HG02763 (cell line): Measurements from ENCODE around the gene APOF.
"Not testable (repeated sequence)": the region's sequence is repeated elsewhere in the genome, so short reads cannot be mapped to it uniquely, and the experiment has no call there.

Source experiments
- ATAC-seq: cut with Tn5 transposase; IDR thresholded peaks from one replicate; pipeline ENCODE4 v1.9.1; 2021; ENCODE audit warnings: mild to moderate bottlenecking, moderate library complexity; ENCODE audit not compliant: unreplicated experiment

Gene APOF

DNA sequence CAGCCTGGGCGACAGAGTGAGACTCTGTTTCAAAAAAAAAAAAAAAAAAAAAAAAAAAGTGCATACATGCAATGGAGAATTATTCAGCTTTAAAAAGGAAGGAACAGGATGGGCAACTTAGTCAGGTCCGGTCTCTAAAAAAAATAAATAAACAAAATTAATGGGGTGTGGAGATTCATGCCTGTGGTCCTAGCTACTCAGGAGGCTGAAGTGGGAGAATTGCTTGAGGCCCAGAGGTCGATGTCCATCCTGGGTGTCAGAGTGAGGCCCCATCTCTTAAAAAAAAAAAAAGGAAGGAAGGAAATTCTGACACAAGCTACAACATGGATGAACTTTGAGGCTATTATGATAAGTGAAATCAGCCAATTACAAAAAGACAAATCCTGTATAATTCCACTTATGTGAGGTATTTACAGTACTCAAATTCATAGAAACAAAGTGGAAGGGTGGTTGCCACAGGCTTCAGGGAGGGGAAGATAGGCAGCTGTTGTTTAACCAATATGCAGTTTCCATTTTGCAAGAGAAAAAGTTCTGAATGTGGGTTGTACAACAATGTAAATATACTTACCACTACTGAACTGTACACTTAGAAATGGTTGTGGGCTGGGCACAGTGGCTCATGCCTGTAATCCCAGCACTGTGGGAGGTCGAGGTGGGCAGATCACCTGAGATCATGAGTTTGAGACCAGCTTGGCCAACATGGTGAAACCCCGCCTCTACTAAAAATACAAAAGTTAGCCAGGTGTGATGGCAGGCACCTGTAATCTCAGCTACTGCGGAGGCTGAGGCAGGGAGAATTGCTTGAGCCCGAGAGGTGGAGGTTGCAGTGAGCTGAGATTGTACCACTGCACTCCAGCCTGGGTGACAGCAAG, 12.3 kb upstream of the APOF start:
- peak; percentile 25 for ATAC-seq

DNA sequence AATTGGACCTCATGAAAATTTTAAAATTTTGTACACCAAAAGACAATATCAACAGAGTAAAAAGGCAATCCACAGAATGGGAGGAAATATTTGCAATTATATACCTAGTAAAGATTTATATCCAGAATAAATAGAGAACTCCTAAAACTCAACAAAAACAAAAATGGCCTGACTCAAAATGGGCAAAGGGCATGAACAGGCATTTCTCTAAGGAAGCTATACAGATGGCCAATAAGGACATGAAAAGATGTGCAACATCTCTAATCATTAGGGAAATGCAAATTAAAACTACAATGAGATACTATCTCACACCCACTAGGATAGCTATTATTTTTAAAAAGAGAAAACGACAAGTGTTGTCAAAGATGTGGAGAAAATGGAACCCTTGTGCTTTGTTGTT, 10.9 kb upstream of the APOF start:
- ATAC-seq = no peak

DNA sequence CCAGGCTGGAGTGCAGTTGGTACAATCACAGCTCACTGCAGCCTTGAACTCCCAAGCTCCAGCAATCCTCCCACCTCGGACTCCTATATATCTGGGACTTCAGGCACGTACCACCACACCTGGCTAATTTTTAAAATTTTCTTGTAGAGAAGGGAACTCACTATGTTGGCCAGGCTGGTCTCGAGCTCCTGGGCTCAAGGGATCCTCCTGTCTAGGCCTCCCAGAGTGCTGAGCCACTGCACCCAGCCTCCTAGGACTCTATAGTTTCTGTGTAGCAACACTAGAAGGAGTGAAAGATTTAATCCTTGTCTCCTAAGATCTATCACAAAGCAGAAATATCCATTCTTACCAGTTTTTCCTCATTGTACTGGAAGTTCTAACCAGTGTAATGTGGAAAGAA, 4.3 kb upstream of the APOF start:
- no peak for ATAC-seq

DNA sequence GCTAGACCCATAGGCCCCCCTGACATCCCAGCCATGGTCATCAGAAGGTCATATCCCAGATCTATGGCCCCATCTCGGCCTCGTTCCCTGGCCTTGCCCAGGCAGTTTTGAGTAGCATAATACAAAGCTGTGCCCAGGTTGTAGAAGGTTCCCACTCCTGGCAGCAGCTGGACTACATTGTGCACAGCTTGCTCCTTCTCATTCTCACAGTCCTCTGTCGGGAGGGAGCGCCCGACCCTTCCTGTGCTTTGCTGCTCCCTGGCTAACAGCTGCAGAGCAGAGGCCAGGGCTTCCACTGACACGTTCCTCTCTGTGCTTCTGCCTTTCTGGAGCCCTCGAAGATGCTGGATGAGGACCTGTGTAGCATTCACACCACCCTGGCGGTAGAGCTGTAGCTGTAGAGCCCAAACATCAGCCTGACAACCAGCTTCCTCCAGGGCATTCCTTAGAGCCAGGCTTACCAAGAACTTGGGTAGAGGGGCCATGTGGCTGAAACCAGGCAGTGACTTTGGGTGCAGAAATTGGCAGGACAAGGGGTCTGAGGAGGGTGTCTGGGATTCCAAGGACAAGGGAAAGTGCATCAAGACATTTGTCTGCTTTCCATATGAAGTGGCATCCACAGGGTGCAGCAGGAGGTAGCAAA, 1.0 kb downstream of the APOF start:
- no peak for ATAC-seq

DNA sequence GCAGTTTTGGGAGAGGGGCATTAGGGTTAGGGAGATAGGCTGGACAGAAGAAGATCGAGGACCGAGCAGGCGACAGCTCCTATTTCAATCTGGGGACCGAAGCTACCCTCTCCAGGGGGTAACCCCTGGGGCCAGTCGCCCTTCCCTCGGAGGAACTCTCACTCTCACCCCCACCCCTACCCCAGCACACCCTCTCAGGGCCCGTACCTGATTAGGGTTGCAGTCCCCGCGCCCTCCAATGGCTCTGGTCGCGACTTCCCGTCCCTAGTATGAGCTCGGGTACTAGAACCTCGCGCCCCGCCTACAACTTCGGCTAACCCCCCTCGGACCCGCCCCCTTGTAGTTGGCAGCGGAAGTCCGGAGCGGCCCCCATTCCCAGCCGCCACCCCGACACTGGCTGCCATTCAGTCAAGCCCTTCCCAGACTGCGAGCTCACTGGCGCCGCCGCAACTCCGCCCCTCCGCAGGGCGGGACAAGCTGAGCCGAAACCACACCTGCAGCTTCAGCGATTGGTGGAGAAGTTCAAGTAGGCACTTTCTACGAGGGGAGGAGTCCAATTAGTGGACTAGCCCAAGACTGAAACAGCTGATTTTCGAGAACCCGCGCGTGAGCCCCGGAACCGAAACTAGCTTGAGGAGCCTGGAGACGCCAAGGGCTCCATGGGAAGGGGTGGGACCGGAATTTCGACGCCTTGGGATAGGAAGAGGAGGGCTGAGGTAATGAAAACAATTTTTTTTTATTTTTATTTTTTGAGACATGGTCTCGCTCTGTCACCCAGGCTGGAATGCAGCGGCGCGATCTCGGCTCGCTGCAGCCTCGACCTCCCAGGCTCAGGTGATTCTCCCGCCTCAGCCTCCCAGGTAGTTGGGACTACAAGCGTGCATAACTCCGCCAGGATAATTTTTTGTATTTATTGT, 2.5 kb downstream of the APOF start, which contains the start of gene STAT2:
Gene STAT2 (minus strand): TSS at position 257 of the 917 bp plus-strand sequence. CDS start 3,536 bp downstream, outside the sequence.
- ATAC-seq = peak; percentile 94

DNA sequence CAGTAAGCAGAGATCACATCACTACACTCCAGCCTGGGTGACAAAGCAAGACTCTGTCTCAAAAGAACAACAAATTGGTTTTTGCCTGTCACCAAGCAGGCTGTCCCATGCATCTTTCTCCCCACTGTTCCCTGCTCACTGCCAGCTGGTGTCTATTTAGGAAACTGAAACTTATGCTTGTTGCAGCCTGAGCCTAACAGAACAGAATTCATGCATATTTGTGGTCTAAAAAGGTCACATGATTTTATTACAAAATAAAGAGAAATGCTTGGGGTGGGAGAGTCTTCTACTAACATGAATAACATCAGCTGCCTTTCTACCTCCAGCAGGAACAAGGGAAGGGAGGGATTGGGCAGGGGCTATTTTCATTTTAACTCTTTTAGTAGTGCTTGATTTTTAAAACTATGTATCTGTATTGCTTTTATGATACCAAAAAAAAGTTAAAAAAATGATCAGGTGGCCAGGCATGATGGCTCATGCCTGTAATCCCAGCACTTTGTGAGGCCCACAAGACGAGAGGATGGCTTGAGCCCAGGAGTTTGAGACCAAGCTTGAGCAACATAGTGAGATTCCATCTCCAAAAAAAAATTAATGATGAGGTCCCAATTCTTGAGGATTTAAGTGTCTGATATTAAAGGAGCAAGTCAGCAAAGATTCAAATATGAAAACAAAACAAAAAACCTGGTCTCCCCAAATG, 3.7 kb downstream of the APOF start:
- no peak for ATAC-seq

DNA sequence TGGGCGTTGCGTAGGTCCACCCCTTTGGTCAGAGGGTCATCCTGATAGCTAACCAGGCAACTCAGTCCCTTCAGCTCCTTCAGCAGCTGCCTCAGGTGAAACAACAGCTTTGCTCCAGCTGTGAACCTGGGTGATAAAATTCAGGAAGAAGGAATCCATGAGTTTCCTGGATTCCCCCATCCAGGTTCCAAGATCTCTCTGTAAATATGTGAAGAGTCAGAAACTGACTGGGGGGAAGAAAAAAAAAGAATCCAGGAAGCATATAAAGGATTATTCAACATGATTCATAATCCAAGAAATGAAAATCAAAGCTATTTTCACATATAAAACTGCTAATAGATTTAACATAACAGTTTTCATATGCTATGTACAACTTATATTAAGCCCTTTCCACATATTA, 11.3 kb downstream of the APOF start:
- ATAC-seq = no peak

DNA sequence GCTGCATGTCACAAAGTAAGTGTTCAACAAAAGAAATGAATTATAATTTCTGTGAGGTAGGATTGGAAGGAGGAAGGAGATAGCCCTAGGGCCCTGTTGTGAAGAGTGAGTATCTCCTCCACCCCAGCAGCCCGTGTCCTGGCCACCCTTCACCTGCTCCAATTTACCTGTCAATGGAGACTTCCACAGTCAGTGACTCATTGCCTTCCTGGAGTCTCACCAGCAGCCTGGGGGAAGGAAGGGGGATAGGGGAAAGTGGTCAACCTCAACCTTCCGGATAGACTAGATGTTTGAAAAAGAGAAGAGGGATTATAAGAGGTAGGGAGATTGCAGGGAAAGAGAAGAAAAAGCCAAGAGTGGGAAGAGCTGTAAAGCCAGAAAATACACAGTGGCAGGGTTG, 12.0 kb downstream of the APOF start:
- ATAC-seq = no peak

DNA sequence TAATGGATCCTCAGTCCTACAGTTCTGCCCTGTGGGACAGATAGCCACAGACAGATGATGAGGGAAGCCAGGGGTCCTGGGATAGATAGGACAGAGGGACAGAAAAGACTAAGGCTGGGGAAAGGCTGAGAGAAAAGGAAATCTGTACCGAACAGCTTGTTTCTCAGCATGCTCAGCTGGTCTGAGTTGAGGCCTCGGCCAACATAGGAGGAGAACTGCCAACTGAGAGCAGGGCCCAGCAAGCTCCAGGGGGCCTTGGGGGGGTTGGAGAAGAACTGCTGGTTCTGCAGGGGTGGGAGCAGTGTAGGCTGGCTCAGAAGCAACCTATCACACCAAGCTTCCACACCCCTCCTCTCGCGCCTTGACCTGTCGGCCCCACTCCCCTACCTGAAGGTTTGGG, 13.9 kb downstream of the APOF start:
- no peak for ATAC-seq

DNA sequence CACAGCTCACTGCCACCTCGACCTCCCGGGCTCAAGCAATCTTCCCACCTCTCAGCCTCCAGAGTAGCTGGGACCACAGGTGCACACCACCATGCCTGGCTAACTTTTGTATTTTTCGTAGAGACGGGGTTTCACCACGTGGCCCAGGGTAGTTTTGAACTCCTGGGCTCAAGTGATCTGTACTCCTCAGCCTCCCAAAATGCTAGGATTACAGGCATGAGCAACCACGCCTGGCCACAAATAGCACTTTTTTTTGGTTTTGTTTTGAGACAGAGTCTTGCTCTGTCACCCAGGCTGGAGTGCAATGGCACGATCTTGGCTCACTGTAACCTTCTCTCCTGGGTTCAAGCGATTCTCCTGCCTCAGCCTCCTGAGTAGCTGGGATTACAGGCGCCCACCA, 15.4 kb downstream of the APOF start:
- not testable (repeated sequence) for ATAC-seq

DNA sequence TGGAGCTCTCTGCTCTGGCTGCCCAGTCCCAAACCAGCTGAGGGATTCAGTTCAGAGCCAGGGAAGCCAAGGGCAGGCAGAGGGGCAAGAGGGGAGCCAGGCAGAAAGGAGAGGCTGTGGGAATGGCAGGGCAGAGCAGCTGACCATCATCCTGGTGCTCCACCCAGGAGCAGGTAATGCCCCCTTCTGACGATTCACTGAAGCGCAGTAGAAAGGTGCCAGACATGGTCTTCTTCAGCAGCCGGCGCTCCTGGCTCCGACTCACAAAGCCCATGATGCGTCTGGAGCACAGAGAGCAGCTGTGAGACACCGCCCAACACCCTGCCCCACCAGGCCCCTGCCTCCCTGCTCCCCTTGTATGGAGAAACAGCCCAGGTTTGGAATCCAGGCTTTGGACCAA, 16.0 kb downstream of the APOF start:
- no peak for ATAC-seq

DNA sequence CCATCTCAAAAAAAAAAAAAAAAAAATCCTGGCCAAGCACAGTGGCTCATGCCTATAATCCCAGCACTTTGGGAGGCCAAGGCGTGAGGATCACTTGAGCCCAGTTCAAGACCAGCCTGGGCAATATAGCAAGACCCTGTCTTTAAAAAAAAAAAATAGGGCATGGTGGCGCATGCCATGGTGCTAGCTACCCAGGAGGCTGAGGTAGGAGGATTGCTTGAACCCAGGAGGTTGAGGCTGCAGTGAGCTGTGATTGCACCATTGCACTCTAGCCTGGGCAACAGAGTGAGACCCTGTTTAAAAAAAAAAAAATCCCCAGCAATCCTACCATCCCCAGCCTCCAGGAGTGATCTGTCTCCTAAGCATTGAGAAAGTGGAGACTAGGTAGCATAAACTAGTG, 20.4 kb downstream of the APOF start:
- ATAC-seq = not testable (repeated sequence)

DNA sequence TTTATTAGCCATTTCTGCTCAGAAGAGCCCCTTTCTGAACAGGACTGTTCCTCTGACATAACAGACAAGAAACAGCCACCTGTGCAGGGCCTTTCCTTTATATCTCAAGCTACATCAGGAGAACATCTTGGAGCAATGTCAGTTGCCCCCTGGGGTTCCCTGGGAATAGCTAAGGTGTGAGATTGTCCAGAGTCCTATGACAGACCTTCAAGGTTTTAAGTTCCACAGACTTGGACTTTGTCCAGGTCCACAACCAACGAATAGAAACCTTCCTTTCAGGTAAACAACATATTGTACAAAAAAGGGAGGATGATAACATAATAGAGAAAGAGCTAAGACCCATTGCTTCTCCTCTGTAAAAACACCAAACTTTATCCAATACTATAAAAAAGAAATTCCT, 21.0 kb downstream of the APOF start:
- no peak for ATAC-seq

DNA sequence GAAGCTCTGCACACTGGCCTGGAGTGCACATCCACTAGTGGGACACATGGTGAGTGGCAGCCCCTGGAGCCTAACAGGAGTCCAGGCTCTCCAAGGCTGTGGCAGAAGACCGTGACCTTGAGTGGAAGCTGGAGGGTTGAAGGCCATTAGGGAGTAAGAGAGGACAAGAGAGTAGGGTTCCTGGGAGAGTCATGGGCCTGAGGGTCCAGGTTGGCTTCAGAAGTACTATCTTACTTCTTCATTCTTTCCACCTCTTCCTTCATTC, 23.6 kb downstream of the APOF start:
- no peak for ATAC-seq

DNA sequence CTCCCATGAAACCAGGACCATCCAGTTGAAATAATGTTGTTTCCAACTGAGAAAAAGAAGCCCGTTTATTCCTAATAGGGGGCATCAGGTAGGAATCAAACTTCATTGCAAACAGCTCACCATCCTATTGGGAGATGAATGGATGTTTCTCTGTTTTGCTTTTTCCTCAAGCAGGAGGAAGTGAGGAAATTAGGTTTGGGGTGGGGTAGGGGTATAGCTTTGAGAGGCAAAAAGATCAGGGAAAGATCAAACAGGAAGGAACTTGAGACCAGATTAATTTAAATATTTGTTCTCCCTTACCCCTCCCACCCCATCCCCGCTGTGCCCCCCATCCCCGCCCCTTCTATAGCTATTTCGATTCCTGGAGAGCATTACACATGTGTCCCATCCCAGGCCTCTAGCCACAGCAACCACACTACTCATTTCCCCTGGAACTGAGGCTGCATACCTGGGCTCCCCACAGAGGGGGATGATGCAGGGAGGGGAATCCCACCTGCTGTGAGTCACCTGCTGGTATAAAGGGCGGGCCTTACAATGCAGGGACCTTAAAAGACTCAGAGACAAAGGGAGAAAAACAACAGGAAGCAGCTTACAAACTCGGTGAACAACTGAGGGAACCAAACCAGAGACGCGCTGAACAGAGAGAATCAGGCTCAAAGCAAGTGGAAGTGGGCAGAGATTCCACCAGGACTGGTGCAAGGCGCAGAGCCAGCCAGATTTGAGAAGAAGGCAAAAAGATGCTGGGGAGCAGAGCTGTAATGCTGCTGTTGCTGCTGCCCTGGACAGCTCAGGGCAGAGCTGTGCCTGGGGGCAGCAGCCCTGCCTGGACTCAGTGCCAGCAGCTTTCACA, 24.1 kb downstream of the APOF start, which contains the start of gene IL23A:
Gene IL23A (plus strand): TSS at position 577 of the 850 bp plus-strand sequence. CDS start 161 bp downstream, at position 738.
- ATAC-seq = no peak

DNA sequence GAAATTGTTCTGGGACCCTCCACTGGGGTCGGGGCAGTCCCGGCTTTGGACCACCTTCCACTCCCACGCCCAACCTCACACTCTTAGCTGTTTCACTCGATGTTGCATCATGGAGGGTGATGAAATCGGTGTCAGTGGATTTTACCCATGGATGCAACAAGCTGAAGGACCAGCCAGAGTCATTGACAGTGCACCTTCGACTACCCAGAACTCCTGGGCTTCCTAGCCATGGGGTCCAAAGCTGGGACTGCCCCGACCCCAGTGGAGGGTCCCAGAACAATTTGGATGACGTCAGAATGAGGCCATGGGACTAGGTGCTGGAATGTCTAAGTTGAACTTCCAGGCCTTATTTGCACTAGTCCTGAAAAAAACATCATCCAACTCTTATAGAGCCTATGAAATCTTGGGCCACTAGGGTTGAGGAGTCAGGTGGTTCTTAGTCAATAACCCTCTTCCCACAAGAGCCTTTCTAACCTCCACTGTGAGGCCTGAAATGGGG, 24.9 kb downstream of the APOF start:
- no peak for ATAC-seq

DNA sequence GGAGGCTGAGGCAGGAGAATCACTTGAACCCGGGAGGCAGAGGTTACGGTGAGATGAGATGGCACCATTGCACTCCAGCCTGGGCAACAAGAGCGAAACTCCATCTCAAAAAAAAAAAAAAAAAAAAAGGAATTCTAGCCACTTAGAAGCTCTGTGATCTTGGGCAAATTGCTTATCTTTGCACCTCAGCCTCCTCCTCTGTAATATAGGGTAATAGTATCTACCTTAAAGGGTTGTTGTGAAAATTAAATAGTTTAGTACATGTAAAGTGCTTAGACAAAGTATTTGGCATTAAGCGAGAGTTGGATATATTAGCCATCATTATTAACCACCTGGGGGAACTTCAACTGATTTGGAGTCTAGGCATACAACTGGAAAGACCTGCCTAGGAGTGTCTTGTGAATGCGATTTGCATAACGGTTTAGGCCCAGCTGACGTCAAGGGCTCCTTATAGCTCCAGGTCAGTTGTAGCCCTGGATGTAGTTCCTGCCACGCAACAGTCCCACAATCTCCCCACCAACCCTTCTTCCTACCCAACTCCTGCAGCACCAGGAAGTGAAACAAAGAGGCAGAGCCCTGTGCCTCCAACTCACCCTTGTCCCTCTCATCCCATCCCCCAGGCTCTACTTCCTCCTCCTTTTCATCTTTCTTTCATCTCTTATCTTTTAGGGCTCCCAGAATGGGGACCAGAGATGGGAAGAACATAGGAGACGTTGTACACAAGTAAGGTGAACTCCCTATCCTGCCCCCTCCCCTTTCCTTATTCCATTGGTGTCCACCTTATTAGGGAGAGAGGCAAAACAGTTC, 26.1 kb downstream of the APOF start:
- no peak for ATAC-seq

DNA sequence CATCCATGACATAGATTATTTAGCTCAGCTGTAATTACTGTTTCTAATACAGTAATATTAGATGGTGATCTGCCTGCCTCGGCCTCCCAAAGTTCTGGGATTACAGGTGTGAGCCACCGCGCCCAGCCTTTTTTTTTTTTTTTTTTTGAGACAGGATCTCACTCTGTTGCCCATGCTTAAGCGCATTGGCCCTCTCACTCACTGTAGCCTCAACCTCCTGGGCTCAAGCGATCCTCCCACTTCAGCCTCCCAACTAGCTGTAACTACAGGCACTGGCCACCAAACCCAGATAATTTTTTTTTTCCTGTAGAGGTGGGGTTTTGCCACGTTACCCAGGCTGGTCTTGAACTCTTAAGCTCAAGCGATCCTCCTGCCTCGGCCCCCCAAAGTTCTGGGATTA, 27.1 kb downstream of the APOF start:
- not testable (repeated sequence) for ATAC-seq

DNA sequence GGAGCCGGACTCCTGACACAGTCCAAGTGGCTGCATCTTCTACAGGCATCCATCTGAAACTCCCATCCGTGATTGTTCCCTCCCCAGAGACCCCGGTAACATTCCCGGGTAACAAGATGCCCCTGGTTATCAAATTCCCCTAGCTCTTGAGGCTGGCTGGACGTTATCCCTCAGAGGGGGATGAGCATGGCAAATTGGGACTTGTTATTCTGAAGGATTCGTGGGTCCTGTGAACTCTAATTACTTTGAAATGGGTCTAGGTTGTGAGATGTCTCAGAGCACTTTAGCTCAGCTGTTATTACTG, 28.2 kb downstream of the APOF start:
- ATAC-seq = no peak
